SK-N-SH (cell line): ENCODE data around the gene UTP14C. TPM values are rescaled to one million over a fixed set of nuclear protein-coding genes. Genes with fewer than 3 reads are reported as not detected.

Source experiments
- CTCF ChIA-PET: fragments of 300-600, 350-600 bp; formaldehyde crosslinking; extraction: SDS; loops from one replicate; lab custom pipeline; 2021; lab: Yijun Ruan, JAX
- POLR2A ChIA-PET: fragments of 350-600 bp; sonication (Branson Sonifier 250); formaldehyde crosslinking; extraction: SDS; loops from one replicate; lab custom pipeline; 2020; ENCODE audit warnings: antibody characterized with exemption, inconsistent platforms; lab: Yijun Ruan, JAX
- DNase-seq: peaks from one replicate; pipeline ENCODE4 v3.0.0; 2012
- H2AFZ ChIP-seq: fragments of 200-600 bp; sonication (generic); 2 replicates; pipeline ENCODE4 v1.8.1; 2016; ENCODE audit warnings: antibody characterized with exemption, mild to moderate bottlenecking, low read depth
- H3F3A ChIP-seq: fragments of 200-600 bp; sonication (generic); replicated peaks from 2 replicates; pipeline ENCODE3; 2016; ENCODE audit warnings: antibody characterized with exemption, mild to moderate bottlenecking; ENCODE audit not compliant: insufficient read depth
- H3K27ac ChIP-seq, 2 experiments: fragments of 200-500 bp in 1 of 2; fragments of 200-600 bp in 1 of 2; sonication (Bioruptor generic) in 1 of 2; sonication (generic), shearing (Covaris generic) in 1 of 2; 2 replicates each; pipeline versions ENCODE4 v1.5.1 to v1.6.1; 2014 to 2016; ENCODE audit warnings: low read depth in 2 of 2, inconsistent platforms in 1 of 2, low read length in 1 of 2, mild to moderate bottlenecking in 1 of 2, mixed read lengths in 1 of 2
- H3K27me3 ChIP-seq: fragments of 200-600 bp; sonication (generic), shearing (Covaris generic); 2 replicates; pipeline ENCODE4 v1.6.1; 2016; ENCODE audit warnings: mixed run types; ENCODE audit not compliant: insufficient read depth
- H3K36me3 ChIP-seq, 2 experiments: fragments of 200-500 bp in 1 of 2; fragments of 200-600 bp in 1 of 2; sonication (Bioruptor generic) in 1 of 2; sonication (generic) in 1 of 2; replicated peaks in 1 of 2; 2 replicates each; pipeline versions ENCODE3 to v1.5.1; 2014 to 2016; ENCODE audit warnings: low read length in 1 of 2, mild to moderate bottlenecking in 1 of 2; ENCODE audit not compliant: insufficient read depth in 2 of 2, control insufficient read depth in 1 of 2
- H3K4me1 ChIP-seq, 2 experiments: fragments of 200-500 bp in 1 of 2; fragments of 200-600 bp in 1 of 2; sonication (Bioruptor generic) in 1 of 2; sonication (generic), shearing (Covaris generic) in 1 of 2; 2 replicates each; pipeline versions ENCODE4 v1.5.1 to v1.6.1; 2014 to 2016; ENCODE audit warnings: low read depth in 1 of 2, low read length in 1 of 2, mixed run types in 1 of 2; ENCODE audit not compliant: insufficient read depth in 2 of 2, control insufficient read depth in 1 of 2
- H3K4me2 ChIP-seq: fragments of 200-600 bp; sonication (generic), shearing (Covaris generic); 2 replicates; pipeline ENCODE4 v1.6.1; 2017; ENCODE audit warnings: mixed run types
- H3K4me3 ChIP-seq, 2 experiments: fragments of 200-500 bp in 1 of 2; fragments of 200-600 bp in 1 of 2; sonication (Bioruptor generic) in 1 of 2; sonication (generic), shearing (Covaris generic) in 1 of 2; 2 replicates each; pipeline versions ENCODE4 v1.5.1 to v1.8.1; 2014 to 2016; ENCODE audit warnings: low read depth in 2 of 2, inconsistent platforms in 1 of 2, low read length in 1 of 2, mild to moderate bottlenecking in 1 of 2, mixed read lengths in 1 of 2, moderate library complexity in 1 of 2
- H3K79me2 ChIP-seq: fragments of 200-600 bp; sonication (generic); 2 replicates; pipeline ENCODE4 v1.8.1; 2017; ENCODE audit warnings: mild to moderate bottlenecking; ENCODE audit not compliant: insufficient read depth
- H3K9ac ChIP-seq: fragments of 200-600 bp; sonication (generic); 2 replicates; pipeline ENCODE4 v1.6.1; 2017; ENCODE audit warnings: mixed run types
- H3K9me2 ChIP-seq: fragments of 200-600 bp; sonication (generic); 2 replicates; pipeline ENCODE4 v1.6.1; 2017; ENCODE audit warnings: mixed run types
- H3K9me3 ChIP-seq: fragments of 200-600 bp; sonication (generic); 2 replicates; pipeline ENCODE4 v1.6.1; 2017; ENCODE audit warnings: mixed run types, mild to moderate bottlenecking, moderate library complexity
- H4K20me1 ChIP-seq: fragments of 200-600 bp; sonication (generic); 2 replicates; pipeline ENCODE4 v1.6.1; 2017; ENCODE audit warnings: mild to moderate bottlenecking, mixed run types; ENCODE audit not compliant: insufficient read depth
- ELF1 ChIP-seq: IDR thresholded peaks from 2 replicates; pipeline ENCODE4 v1.4.0; 2012
- EP300 ChIP-seq, 2 experiments: IDR thresholded peaks; 2 replicates each; pipeline versions ENCODE4 v1.4.0 to v1.6.1; 2012; ENCODE audit warnings: borderline replicate concordance in 1 of 2, low read depth in 1 of 2, low read length in 1 of 2
- FOSL2 ChIP-seq: IDR thresholded peaks from 2 replicates; pipeline ENCODE4 v1.4.0; 2012; ENCODE audit warnings: low read depth, mild to moderate bottlenecking, moderate library complexity, borderline replicate concordance
- FOXJ3 ChIP-seq: sonication (generic); formaldehyde crosslinking; IDR thresholded peaks from 2 replicates; pipeline ENCODE4 v1.5.1; 2020; ENCODE audit warnings: mild to moderate bottlenecking, missing genetic modification reagents
- FOXM1 ChIP-seq: IDR thresholded peaks from 2 replicates; pipeline ENCODE4 v1.4.0; 2012; ENCODE audit warnings: low read depth, mild to moderate bottlenecking
- GATA2 ChIP-seq: sonication (generic); formaldehyde crosslinking; IDR thresholded peaks from 2 replicates; pipeline ENCODE4 v1.5.0; 2020; ENCODE audit warnings: mild to moderate bottlenecking, missing genetic modification reagents
- IRF3 ChIP-seq: fragments of 150-350 bp; IDR thresholded peaks from 2 replicates; pipeline ENCODE4 v1.6.1; 2016; ENCODE audit warnings: mild to moderate bottlenecking, low read depth, low read length
- NFIC ChIP-seq: IDR thresholded peaks from 2 replicates; pipeline ENCODE4 v1.4.0; 2012; ENCODE audit warnings: borderline replicate concordance
- RAD21 ChIP-seq: IDR thresholded peaks from 2 replicates; pipeline ENCODE4 v1.6.1; 2012; ENCODE audit warnings: mild to moderate bottlenecking, low read length
- RCOR1 ChIP-seq: fragments of 150-350 bp; IDR thresholded peaks from 2 replicates; pipeline ENCODE4 v1.6.1; 2017; ENCODE audit warnings: antibody characterized with exemption, low read length
- RXRA ChIP-seq: IDR thresholded peaks from 2 replicates; pipeline ENCODE4 v1.4.0; 2012; ENCODE audit warnings: low read depth, mild to moderate bottlenecking, borderline replicate concordance
- SIN3A ChIP-seq: IDR thresholded peaks from 2 replicates; pipeline ENCODE4 v1.6.1; 2012; ENCODE audit warnings: low read depth, mild to moderate bottlenecking, low read length, moderate library complexity, borderline replicate concordance
- SMC3 ChIP-seq: IDR thresholded peaks from 2 replicates; pipeline ENCODE4 v1.6.1; 2012; ENCODE audit warnings: low read depth, low read length, improper control_type of control experiment
- TAF1 ChIP-seq: IDR thresholded peaks from 2 replicates; pipeline ENCODE4 v1.6.1; 2012; ENCODE audit warnings: low read depth, mild to moderate bottlenecking, low read length, moderate library complexity, borderline replicate concordance
- TCF12 ChIP-seq: IDR thresholded peaks from 2 replicates; pipeline ENCODE4 v1.4.0; 2012
- YY1 ChIP-seq: IDR thresholded peaks from 2 replicates; pipeline ENCODE4 v1.4.0; 2012; ENCODE audit warnings: low read depth, mild to moderate bottlenecking
- WGBS: methylation state at CpG from one replicate; pipeline ENCODE4 v1.1.6; 2017; ENCODE audit warnings: low lambda C conversion rate; 5-methylcytosine and 5-hydroxymethylcytosine counted together
- polyA plus RNA-seq, 3 experiments: library from polyadenylated mRNA; depleted of rRNA; stranded (reverse); fragments of >200 nt; gene quantifications; 2 replicates each; pipeline ENCODE4 v1.2.3, GENCODE V29; 2012
- TF ChIP-seq, protein P1 (sequence below): IDR thresholded peaks from 2 replicates; pipeline ENCODE4 v1.4.0; 2012; ENCODE audit warnings: low read depth, borderline replicate concordance
- TF ChIP-seq, protein P2 (sequence below): IDR thresholded peaks from 2 replicates; pipeline ENCODE4; 2012

UTP14C gene
- polyA plus RNA-seq, 1 of the 3 experiments (the other 2 are of a cell fraction), result 5.1 TPM

DNA sequence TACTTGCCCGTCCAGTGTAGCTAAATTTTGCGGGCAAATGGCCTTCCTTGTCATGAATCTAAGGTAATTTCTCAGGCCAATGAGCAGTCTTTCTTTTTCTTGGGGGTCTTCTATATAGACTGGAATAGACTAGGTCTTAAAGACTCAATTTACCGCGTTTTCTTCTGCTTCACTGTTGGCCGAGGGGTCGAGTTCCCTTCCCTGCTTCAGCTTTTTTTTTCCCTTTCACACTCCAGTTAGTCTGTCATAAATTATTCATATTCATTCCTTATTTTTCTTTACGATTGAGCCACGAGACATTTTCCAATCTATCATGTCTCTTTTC lies 12.0 kb upstream of the UTP14C start (continued):
- TF ChIP-seq IRF3 (no peak), SMC3 (no peak), GATA2 (CRISPR knock-in tag) (no peak), RAD21 (no peak), EP300 (IDR thresholded peaks at IDR 0.05; ENCODE audit: borderline replicate concordance in 1 of 2, low read depth in 1 of 2, low read length in 1 of 2) (no peak), FOXJ3 (CRISPR knock-in tag) (no peak), YY1 (no peak)
- TF ChIP-seq, protein P1, sequence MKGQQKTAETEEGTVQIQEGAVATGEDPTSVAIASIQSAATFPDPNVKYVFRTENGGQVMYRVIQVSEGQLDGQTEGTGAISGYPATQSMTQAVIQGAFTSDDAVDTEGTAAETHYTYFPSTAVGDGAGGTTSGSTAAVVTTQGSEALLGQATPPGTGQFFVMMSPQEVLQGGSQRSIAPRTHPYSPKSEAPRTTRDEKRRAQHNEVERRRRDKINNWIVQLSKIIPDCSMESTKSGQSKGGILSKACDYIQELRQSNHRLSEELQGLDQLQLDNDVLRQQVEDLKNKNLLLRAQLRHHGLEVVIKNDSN, result no peak

- WGBS, result 96% methylated on average over 3 of the region's 3 CpGs
- Histone ChIP-seq H3K9me3 (no peaks in the 10 kb centered on the region), H3K27ac (no peak overlapping the region), H4K20me1 (no peaks in the 10 kb centered on the region), H3K27me3 (no peaks in the 10 kb centered on the region), H2AFZ (no peak overlapping the region), H3K36me3 (peaks cover 25 to 37% of the 10 kb centered on the region in 2 experiments), H3K4me3 (no peak overlapping the region), H3K4me2 (no peak overlapping the region), H3K79me2 (peaks cover 78% of the 10 kb centered on the region), H3K9ac (no peak overlapping the region), H3K4me1 (peaks cover 0 to 9% of the 10 kb centered on the region in 2 experiments; a peak in 1 of 4 replicates), H3K9me2 (no peaks in the 10 kb centered on the region), H3F3A (no peaks in the 10 kb centered on the region)
- POLR2A ChIA-PET, result no interaction called here
- CTCF ChIA-PET, result no interaction called here
- no peak for TF ChIP-seq RXRA
- TF ChIP-seq FOXM1, result no peak
- TF ChIP-seq FOSL2, result no peak
- TF ChIP-seq TCF12, result no peak
- TF ChIP-seq, protein P1, result no peak
- no peak for TF ChIP-seq TAF1
- DNase-seq, result no peak
Measured at GRCh38 chr13:52016296-52016695, 8.2 kb upstream of the UTP14C start.

DNA sequence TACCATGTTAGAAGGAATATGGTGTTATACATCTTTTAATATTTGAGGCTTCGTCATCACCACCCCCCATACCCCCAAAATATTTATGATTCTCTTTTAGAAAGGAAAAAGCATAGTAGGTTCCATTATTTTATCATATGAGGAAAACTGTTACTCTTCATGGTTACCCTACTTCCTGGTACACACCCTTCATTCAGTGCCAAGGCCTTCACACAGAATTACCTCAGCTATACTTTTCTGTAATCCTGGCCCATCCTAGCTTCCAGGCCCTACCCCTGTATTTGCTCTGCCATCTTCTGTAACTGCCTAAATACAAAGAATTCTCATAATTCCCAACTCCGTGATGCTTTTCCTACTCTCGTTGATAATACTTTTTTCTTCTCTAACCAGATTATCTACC lies 4.3 kb upstream of the UTP14C start:
- Histone ChIP-seq H3K9ac (no peak overlapping the region), H3K9me3 (no peaks in the 10 kb centered on the region), H3K27me3 (no peaks in the 10 kb centered on the region), H3K36me3 (peaks cover 46 to 61% of the 10 kb centered on the region in 2 experiments), H3K27ac (no peak overlapping the region), H4K20me1 (no peaks in the 10 kb centered on the region), H3K4me1 (no peaks in the 10 kb centered on the region), H2AFZ (no peak overlapping the region), H3K4me2 (no peak overlapping the region), H3K4me3 (no peak overlapping the region), H3K9me2 (no peaks in the 10 kb centered on the region), H3F3A (no peaks in the 10 kb centered on the region), H3K79me2 (peaks cover 48% of the 10 kb centered on the region)
- CTCF ChIA-PET, result no interaction called here
- POLR2A ChIA-PET, result no interaction called here
- no peak for DNase-seq
- TF ChIP-seq FOXJ3 (CRISPR knock-in tag), result no peak
- no peak for TF ChIP-seq FOSL2
- TF ChIP-seq, protein P2, sequence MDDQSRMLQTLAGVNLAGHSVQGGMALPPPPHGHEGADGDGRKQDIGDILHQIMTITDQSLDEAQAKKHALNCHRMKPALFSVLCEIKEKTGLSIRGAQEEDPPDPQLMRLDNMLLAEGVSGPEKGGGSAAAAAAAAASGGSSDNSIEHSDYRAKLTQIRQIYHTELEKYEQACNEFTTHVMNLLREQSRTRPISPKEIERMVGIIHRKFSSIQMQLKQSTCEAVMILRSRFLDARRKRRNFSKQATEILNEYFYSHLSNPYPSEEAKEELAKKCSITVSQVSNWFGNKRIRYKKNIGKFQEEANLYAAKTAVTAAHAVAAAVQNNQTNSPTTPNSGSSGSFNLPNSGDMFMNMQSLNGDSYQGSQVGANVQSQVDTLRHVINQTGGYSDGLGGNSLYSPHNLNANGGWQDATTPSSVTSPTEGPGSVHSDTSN, result no peak
- no peak for TF ChIP-seq FOXM1
- no peak for TF ChIP-seq EP300 (IDR thresholded peaks at IDR 0.05; ENCODE audit: borderline replicate concordance in 1 of 2, low read depth in 1 of 2, low read length in 1 of 2)
- TF ChIP-seq RCOR1, result no peak
- no peak for TF ChIP-seq SIN3A
- TF ChIP-seq NFIC, result no peak
- no peak for TF ChIP-seq ELF1
- 92% methylated on average over 3 of the region's 3 CpGs for WGBS
